NCI-H1436 treated with DMSO at 0.1 percent for 48 hours (cell line): Measurements from ENCODE around the gene ARHGAP6.
A peak's percentile ranks its signal among the peaks of the same experiment; 100 is the strongest.
"Not testable (repeated sequence)": the region's sequence is repeated elsewhere in the genome, so short reads cannot be mapped to it uniquely, and the experiment has no call there.

Source experiments
- DNase-seq: peaks from one replicate; lab custom pipeline; 2025; lab: John Stamatoyannopoulos, UW

The ARHGAP6 gene

DNA sequence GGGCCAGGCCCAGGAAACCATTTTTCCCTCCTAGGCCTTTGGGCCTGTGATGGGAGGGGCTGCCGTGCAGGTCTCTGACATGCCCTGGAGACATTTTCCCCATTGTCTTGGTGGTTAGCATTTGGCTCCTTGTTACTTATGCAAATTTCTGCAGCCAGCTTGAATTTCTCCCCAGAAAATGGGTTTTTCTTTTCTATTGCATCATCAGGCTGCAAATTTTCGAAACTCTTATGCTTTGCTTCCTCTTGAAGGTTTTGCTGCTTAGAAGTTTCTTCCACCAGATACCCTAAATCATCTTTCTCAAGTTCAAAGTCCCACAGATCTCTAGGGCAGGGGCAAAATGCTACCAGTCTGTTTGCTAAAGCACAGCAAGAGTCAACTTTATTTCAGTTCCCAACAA is 430.3 kb downstream of the ARHGAP6 start:
- not testable (repeated sequence) for DNase-seq

DNA sequence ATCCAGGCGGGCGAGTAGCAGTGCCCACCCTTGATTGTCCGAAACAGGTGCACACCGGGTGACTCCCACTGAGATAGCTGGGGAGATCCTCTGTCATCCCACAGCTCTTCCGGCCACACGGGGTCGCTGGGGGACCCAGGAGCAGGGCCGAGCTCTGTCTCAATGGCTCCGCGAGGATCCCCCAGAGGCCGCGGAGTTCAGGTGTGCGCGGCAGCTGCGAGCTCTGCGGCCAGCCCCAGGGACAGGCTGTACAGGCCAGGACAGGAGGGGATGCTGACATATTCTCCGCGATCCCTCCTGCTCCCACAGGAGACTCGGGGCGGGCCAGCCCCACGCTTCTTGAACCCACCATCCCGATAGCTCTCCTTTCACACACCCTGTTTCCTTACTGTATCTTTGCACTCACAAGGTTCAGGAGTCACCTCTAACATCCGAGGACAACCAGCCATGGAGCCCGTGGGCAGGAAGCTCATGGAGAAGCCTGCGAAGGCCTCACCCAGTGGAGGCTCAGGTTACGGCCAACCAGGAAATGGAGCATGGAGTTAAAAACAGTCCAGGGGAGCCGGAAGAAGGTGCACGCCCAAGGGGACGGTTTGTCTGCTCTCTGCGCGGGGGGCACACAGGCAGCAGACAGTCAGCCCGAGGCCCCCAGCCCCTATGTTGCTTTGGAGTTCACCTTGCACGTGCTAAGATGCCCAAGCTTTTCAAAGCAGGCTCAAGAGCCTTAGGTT is 450.4 kb downstream of the ARHGAP6 start:
- no peak for DNase-seq

DNA sequence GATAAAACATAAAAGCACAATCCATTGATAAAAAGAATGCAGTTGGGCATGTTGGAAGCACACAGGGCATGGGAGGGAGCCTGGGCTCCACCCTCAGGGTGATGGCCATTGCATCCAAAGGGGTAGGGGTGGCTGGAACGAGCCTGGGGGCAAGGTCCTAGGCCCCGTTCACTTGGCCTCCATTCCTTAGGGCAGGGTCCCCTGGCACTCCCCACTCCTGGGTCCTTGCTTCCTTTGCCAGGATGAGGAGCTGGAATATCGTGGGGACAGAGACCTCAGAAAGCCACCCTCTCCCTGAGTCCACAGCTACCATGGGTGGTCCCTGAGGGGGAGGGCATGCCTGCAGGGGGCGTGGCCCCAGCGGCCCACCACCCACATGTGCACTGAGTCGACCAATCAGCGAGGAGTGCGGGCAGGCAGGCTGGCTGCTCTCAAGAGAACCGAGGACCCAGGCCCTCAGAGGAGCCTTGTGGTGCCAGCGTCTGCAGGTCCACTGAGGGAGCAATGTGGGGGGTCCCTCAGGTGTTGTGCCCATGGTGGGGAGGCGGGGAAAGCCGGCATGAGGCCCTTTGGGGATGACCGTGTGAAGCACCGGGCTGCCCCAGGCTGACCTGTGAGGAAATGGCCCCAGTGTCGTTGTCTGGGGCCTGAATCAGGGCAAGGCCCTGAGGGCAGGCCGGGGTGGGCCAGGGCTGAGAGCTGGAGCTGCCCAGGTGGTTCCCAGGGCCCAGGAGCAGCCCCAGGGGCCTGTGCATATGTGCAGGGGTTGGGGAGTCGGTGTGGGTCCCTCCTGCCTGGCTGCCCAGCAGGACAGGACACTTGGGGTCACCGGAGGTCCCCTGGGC is 451.2 kb downstream of the ARHGAP6 start:
- no peak for DNase-seq

DNA sequence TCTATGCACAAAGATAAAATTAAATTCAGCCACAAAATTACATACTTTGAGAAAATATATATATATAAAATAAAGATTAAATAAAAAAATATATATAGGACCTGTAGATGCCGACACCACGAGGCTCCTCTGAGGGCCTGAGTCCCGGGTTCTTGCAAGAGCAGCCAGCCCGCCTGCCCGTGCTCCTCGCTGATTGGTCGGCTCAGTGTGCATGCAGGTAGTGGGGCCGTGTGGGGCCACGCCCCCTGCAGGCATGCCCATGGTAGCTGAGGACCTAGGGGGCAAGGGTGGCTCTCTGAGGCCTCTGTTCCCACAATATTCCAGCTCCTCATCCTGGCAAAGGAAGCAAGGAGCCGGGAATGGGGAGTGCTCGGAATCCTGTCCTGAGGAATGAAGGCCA is 453.0 kb downstream of the ARHGAP6 start:
- no peak for DNase-seq

- DNase-seq, result no peak
These were observed 455.3 kb downstream of the ARHGAP6 start for GRCh38 chrX:11210415-11210801.

DNA sequence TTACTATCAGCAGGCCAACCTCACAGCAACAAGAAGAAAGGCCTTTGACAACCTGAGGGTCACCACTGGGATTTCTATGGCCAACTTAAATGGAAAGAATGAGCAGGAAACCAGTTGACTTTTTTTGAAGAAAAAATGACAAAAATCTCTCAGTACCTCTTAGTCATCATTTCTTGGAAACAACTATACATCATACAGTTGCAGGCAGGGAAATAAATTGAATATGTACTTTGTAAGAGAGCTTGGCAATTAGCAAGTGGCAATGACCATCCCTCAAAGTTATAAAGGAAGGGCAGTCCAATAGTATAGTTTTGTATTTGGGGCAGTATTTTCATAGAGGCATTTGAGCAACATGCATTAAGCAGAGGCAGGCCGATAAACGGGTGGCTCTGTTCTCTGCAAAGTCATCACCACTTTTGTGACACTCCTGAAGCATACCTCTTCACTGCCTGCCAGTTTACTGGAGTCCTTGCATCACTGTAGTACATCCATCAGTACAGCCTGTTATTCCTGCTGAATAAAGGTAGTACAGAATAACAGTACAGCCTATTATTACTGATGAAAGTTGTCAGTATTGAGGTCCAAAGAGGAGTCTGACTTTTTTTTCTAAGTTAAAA is 455.8 kb downstream of the ARHGAP6 start:
- DNase-seq, result no peak

- no peak for DNase-seq
These were observed 459.0 kb downstream of the ARHGAP6 start for GRCh38 chrX:11206716-11207115.

GRCh38 chrX:11205796-11206195 is 459.9 kb downstream of the ARHGAP6 start:
- no peak for DNase-seq

GRCh38 chrX:11197671-11198070 is 468.0 kb downstream of the ARHGAP6 start:
- DNase-seq, result no peak

DNA sequence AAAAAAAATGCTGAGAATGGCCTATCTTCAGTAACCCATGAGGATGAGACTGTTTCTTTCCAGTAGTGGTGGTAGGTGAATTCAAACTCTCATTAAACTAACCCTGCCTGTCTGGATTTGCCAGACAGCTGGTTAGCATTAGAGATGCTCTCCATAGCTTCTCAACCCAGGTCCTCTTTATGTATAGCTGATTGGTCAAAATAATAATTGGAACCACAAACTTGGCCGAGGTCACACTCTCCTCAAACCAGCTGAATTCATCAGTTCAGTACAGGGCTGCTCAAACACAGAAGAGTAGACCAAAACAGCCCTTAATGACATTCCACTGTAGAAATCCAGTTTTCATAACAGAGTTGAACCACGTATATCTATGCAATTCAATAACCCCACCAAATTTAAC is 469.2 kb downstream of the ARHGAP6 start:
- DNase-seq, result no peak

DNA sequence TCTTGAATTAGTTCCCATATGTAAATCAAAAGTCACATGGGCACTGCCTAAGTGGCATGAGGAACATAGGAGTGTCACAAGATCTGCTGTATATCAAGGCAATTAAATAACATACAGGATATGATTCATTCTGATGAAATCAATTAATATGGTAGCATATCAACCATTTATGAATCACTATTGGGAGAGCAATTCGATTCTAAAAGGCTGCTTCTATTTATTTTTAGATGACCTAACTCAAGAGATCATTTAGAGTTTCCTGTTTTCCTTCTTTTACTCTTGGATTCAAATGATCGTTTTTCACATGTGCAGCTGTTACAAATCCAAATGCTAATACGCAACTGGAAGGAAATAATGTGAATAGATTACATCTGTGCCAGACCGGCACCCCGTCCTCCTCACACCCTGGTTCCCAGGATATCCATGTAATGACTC is 472.7 kb downstream of the ARHGAP6 start:
- DNase-seq, result no peak

GRCh38 chrX:11190745-11191510 is 474.8 kb downstream of the ARHGAP6 start:
- DNase-seq, result peak; percentile 52

DNA sequence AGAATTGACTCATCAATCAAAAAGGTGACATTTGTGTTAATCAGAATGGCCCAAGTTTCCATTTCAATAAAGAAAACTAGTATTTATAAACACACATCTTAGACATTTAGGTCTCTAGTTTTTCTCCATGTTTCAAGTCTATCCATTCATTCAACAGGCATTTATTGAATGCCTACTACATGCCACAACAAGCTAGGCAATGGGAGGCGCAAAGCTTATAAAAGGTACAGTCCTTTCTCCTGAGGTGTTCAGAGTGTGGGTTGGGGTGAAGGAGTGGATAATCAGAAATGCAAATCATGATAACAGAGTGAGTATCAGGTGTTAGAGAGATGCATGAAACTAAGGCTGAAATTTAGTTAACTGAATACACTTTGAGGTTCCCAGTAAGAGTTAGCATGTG is 476.6 kb downstream of the ARHGAP6 start:
- DNase-seq, result no peak

DNA sequence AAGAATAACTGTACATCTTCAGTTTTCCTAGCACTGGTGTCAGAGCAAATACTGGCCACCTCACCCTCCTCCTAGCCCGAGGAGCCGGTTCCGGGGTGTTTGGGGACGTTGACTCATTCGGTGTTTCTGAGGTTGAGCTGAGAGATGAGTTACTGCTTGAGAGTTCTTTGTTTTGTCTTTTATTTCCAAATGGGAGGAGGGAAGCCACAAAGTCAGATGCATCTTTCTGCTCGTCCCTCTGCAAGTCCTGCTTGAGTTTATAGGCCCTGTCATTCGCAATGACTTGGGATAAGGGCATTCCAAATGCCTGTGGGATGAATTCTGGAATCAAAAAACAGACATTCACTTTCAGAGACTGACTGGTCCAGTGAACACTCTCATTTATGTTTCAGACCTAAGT is 477.1 kb downstream of the ARHGAP6 start:
- DNase-seq, result no peak

GRCh38 chrX:11187001-11187400 is 478.7 kb downstream of the ARHGAP6 start:
- no peak for DNase-seq

DNA sequence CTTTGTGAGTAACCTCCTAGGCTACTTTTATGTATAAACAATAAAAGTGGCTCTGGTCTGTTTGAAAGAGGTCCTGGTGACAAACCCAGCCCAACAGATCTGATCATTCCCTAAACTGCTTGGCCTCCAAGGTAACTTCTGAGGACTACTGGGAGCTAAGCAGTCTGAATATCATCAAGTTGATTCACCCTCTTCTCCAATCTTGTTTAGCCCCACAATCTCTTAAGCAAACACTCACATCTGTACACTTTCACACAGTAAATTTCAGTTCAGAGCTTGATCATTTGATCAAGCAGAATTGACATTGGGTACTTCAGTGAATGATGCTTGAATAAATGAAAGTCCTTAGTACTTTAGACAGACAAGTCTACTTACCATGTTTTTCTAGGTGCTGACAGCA is 479.9 kb downstream of the ARHGAP6 start:
- DNase-seq, result no peak

GRCh38 chrX:11180571-11180970 is 485.1 kb downstream of the ARHGAP6 start:
- no peak for DNase-seq

- no peak for DNase-seq
These were observed 493.3 kb downstream of the ARHGAP6 start for GRCh38 chrX:11172415-11172814.

GRCh38 chrX:11171956-11172355 is 493.8 kb downstream of the ARHGAP6 start:
- no peak for DNase-seq

- DNase-seq, result no peak
These were observed 501.3 kb downstream of the ARHGAP6 start for GRCh38 chrX:11164433-11164832.

- no peak for DNase-seq
These were observed 506.6 kb downstream of the ARHGAP6 start for GRCh38 chrX:11159149-11159548.
